ENCODE results near the gene LPP.

The LPP gene

DNA sequence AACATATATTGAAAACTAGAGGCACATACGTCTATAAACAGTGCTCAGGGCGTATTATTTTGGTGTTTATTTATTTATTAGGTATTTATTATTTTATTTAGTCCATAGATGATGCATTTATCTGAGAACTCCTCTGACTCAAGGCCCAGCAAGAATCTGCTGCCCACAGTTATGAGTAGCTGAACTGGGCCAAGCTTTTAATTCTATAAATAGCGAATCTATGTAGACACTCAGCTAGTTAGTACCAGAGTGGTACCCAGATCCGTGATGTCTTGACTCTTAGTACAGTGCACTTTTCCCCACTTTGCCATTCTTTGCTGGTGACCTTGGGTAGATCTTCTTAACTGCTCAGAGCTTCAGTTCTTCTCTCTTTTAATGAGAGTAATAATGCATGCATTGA is 647.4 kb downstream of the LPP start:
- no peak for TF ChIP-seq EZH2phosphoT487 (IDR thresholded peaks at IDR 0.05; ENCODE audit: borderline replicate concordance, low read length)
- TF ChIP-seq, protein P1, sequence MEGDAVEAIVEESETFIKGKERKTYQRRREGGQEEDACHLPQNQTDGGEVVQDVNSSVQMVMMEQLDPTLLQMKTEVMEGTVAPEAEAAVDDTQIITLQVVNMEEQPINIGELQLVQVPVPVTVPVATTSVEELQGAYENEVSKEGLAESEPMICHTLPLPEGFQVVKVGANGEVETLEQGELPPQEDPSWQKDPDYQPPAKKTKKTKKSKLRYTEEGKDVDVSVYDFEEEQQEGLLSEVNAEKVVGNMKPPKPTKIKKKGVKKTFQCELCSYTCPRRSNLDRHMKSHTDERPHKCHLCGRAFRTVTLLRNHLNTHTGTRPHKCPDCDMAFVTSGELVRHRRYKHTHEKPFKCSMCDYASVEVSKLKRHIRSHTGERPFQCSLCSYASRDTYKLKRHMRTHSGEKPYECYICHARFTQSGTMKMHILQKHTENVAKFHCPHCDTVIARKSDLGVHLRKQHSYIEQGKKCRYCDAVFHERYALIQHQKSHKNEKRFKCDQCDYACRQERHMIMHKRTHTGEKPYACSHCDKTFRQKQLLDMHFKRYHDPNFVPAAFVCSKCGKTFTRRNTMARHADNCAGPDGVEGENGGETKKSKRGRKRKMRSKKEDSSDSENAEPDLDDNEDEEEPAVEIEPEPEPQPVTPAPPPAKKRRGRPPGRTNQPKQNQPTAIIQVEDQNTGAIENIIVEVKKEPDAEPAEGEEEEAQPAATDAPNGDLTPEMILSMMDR (IDR thresholded peaks at IDR 0.05; ENCODE audit: low read depth, low read length, poor library complexity, severe bottlenecking), result no peak
- Histone ChIP-seq H3K27me3 (ENCODE audit: control insufficient read depth, low read length) (no peaks in the 10 kb centered on the region), H3K9me2 (replicated peaks; ENCODE audit: control insufficient read depth, low read length) (no peaks in the 10 kb centered on the region), H3K4me3 (ENCODE audit: low read length) (no peak overlapping the region), H3K4me1 (ENCODE audit: control insufficient read depth, low read length) (peaks cover 27% of the 10 kb centered on the region), H3K9me3 (ENCODE audit: control insufficient read depth, insufficient read depth, low read length) (no peaks in the 10 kb centered on the region), H4K20me1 (ENCODE audit: control insufficient read depth, insufficient read depth, low read depth, low read length) (no peaks in the 10 kb centered on the region), H3K4me2 (ENCODE audit: low read length) (no peak overlapping the region), H3K27ac (ENCODE audit: low read depth, low read length) (no peak overlapping the region), H3K79me2 (ENCODE audit: control insufficient read depth, low read length) (no peaks in the 10 kb centered on the region), H3F3A (ENCODE audit: control insufficient read depth, insufficient read depth) (peaks cover 4% of the 10 kb centered on the region; the same call in 1 of the 2 replicates), H3K36me3 (ENCODE audit: control insufficient read depth, low read length) (peaks cover 3% of the 10 kb centered on the region; the same call in 1 of the 2 replicates)

DNA sequence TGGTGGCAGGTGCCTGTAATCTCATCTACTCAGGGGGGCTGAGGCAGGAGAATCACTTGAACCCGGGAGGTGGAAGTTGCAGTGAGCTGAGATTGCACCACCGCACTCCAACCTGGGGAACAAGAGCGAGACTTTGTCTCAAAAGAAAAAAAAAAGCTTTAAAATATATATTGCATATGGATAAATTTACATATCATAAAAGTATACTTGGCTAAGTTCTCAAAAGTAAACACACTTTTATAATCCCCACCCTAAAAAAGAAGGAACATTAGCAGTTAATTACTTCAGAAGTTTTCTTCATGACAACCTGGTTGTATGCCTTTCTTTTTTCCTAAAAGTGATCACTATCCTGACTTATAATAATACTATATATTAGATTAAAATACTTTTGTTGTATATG is 648.7 kb downstream of the LPP start:
- Histone ChIP-seq H4K20me1 (ENCODE audit: control insufficient read depth, insufficient read depth, low read depth, low read length) (no peaks in the 10 kb centered on the region), H3F3A (ENCODE audit: control insufficient read depth, insufficient read depth) (no peaks in the 10 kb centered on the region), H3K4me1 (ENCODE audit: control insufficient read depth, low read length) (peaks cover 14% of the 10 kb centered on the region), H3K79me2 (ENCODE audit: control insufficient read depth, low read length) (no peaks in the 10 kb centered on the region), H3K9me2 (replicated peaks; ENCODE audit: control insufficient read depth, low read length) (no peaks in the 10 kb centered on the region), H3K4me3 (ENCODE audit: low read length) (no peak overlapping the region), H3K9me3 (ENCODE audit: control insufficient read depth, insufficient read depth, low read length) (peaks cover 11% of the 10 kb centered on the region; the same call in 1 of the 2 replicates), H3K27me3 (ENCODE audit: control insufficient read depth, low read length) (no peaks in the 10 kb centered on the region), H3K27ac (ENCODE audit: low read depth, low read length) (no peak overlapping the region), H3K4me2 (ENCODE audit: low read length) (no peak overlapping the region), H3K36me3 (ENCODE audit: control insufficient read depth, low read length) (peaks cover 3% of the 10 kb centered on the region; the same call in 1 of the 2 replicates)
- no peak for TF ChIP-seq EZH2phosphoT487 (IDR thresholded peaks at IDR 0.05; ENCODE audit: borderline replicate concordance, low read length)
- TF ChIP-seq, protein P1 (IDR thresholded peaks at IDR 0.05; ENCODE audit: low read depth, low read length, poor library complexity, severe bottlenecking), result no peak

DNA sequence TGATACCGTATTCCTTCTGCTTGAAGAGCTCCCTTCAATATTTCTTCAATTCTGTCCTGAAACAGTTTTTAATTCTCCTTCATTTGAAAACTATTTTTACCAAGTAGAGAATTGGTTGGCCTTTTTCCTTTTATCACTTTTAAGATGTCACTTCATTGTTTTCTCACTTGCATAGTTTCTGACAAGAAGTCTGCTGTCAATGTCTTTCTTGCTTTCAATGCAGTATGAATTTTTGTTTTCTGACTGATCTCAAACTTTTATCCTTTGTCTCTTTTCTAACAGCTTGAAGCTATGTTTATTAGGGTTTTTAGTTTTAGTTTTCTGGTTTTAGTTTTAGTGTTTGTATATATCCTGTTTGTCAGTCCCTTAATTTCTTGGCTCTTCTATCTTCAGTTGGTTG is 653.0 kb downstream of the LPP start:
- no peaks in the 10 kb centered on the region for H3K27me3 ChIP-seq (ENCODE audit: control insufficient read depth, low read length)
- H3K9me3 ChIP-seq (ENCODE audit: control insufficient read depth, insufficient read depth, low read length), result peaks cover 18% of the 10 kb centered on the region; the same call in 1 of the 2 replicates
- H3K79me2 ChIP-seq (ENCODE audit: control insufficient read depth, low read length), result no peaks in the 10 kb centered on the region
- peaks cover 4% of the 10 kb centered on the region; the same call in 1 of the 2 replicates for H3K36me3 ChIP-seq (ENCODE audit: control insufficient read depth, low read length)
- no peaks in the 10 kb centered on the region for H3K4me1 ChIP-seq (ENCODE audit: control insufficient read depth, low read length)
- H4K20me1 ChIP-seq (ENCODE audit: control insufficient read depth, insufficient read depth, low read depth, low read length), result no peaks in the 10 kb centered on the region
- TF ChIP-seq, protein P1 (IDR thresholded peaks at IDR 0.05; ENCODE audit: low read depth, low read length, poor library complexity, severe bottlenecking), result no peak
- TF ChIP-seq EZH2phosphoT487 (IDR thresholded peaks at IDR 0.05; ENCODE audit: borderline replicate concordance, low read length), result no peak
- H3K27ac ChIP-seq (ENCODE audit: low read depth, low read length), result no peak overlapping the region
- H3K4me3 ChIP-seq (ENCODE audit: low read length), result no peak overlapping the region
- H3K4me2 ChIP-seq (ENCODE audit: low read length), result no peak overlapping the region
- H3K9me2 ChIP-seq (replicated peaks; ENCODE audit: control insufficient read depth, low read length), result no peaks in the 10 kb centered on the region
- H3F3A ChIP-seq (ENCODE audit: control insufficient read depth, insufficient read depth), result no peaks in the 10 kb centered on the region
